Central memory CD4-positive, alpha-beta T cell (primary cell): ENCODE measurements around the gene SHC4.
"Not testable (repeated sequence)": the region's sequence is repeated elsewhere in the genome, so short reads cannot be mapped to it uniquely, and the experiment has no call there.

Experiments
- DNase-seq: peaks from one replicate; pipeline ENCODE4 v3.0.0; 2022
- total RNA-seq, 3 experiments: gene quantifications; one replicate each; lab custom pipeline; 2026; lab: John Stamatoyannopoulos, UW

Gene SHC4, protein sequence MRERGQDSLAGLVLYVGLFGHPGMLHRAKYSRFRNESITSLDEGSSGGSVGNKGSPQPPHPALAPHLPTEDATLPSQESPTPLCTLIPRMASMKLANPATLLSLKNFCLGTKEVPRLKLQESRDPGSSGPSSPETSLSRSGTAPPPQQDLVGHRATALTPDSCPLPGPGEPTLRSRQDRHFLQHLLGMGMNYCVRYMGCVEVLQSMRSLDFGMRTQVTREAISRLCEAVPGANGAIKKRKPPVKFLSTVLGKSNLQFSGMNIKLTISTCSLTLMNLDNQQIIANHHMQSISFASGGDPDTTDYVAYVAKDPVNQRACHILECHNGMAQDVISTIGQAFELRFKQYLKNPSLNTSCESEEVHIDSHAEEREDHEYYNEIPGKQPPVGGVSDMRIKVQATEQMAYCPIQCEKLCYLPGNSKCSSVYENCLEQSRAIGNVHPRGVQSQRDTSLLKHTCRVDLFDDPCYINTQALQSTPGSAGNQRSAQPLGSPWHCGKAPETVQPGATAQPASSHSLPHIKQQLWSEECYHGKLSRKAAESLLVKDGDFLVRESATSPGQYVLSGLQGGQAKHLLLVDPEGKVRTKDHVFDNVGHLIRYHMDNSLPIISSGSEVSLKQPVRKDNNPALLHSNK
- 0.11 to 0.74 (median 0.58) reads per million in 3 experiments for total RNA-seq

DNA sequence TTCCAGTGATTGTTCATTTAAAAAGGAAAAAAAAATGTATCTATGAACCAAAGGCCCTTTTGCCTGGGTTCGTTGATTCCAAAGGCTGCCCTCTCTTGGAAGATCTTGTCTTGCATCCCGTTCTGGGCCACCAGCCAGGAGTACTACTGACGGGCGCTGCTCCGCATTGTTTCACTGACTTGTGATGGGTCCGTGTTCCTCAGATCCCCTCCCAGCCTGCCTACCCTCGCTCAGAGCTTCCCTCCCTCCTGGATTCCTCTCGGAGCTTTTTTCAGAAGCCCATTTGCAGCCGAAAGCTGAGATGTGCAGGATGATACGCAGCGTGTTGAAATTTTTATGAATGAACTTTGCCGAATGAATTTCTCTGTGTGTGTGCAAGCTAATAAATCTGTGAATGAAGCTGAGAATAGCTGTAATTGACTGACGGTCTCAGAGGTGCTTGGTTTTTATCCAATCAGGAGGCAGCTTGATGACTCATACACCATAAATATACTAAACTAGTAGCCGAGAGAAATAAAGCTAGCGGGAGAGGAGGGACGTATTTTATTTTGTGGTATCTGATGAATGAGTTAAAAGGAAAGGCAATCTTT is at the start of gene SHC4:
SHC4 (minus strand) TSS at position 396 of the 590 bp plus-strand sequence. CDS start 904 bp downstream, outside the sequence.
- no peak for DNase-seq

DNA sequence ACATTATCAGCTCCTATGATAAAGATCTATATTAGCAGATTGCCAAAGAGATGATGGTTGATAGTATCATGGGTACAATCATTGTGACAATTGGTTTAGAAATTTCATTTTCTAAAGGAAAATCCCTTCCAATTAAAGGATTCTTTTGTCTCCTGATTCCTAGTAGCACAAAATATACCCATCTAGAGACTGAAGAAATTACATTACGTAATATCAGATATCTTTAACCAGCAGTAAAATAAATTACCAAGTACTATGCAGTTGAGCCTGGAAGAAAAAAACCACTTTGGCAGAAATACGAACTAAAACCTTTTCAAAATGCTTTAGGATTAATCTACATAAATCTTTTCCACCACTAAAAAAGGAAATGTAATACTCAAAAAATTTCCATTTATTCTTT is 35.6 kb upstream of the SHC4 start:
- no peak for DNase-seq

DNA sequence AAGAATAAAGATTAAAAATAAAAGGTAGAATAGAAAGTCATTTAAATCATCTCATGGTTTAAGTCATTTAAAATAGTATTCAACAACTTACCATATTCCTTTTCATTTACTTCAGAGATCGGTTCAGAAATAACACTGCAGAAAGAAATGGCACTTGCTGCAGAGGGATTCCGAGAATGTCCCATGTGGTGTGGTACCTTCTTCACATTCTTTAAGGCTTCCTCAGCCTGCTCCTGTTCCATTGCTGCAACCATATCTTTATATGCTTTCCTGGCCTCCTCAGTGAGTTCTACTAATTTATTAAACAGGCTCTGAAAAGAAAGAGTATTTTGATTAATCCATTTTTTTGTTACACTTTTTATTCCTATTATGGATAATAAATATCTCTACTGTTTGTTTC is 32.6 kb upstream of the SHC4 start:
- no peak for DNase-seq

DNA sequence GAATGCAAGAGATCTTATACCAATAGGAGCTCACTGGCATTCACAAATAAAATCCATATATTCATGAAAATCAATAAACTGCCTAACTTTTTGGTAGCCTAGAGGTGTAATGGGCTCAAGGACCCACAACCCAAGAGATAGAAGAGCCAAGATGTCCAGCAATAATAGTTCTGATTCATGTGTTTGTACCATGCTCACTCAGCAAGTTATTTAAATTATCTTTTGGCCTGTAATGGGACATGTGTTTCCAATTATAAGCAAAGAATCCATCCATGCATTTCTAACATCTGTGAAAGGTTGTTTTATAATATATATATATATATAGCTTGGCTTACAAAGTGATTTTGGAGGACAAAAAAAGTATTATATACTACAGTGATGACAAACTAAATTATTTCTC is 29.7 kb upstream of the SHC4 start:
- DNase-seq: no peak

DNA sequence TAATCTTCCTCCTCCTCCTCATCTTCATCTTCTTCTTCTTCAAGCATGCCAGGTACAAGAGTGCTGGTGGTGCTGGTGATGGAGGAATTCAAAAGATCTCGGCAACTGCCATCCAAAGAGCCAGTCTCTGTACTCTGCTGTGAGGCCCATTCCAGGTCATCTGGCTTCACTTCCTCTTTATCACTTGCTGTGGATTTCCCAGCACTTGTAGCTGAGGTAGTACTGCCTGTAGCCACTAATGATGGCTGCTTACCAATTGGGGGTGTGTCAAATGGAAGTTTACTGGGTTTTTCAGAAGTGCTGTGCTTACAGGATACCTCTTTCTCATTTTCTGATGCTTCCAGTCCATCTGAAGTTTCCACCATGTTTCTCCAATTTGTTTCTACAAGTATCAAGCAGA is 28.8 kb upstream of the SHC4 start:
- no peak for DNase-seq

DNA sequence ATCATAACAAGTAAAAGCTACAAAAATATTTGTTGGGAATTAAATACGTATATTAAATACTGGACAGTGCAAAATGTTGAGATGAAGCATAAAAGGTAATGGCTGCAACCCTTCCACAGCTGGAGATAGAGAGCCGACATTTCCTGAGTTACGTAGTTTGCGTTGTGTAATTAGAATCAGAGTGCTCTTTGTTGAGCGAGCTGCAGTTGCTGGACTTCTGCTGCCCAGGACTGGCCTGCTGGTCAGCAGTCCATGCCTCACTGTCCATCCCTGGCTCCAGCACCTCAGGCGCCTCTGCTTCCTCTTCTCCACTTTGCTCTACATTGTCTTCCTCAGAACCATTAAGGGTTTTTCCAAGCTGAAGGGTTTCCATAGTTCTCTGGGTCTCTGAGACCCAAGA is 28.4 kb upstream of the SHC4 start:
- no peak for DNase-seq

DNA sequence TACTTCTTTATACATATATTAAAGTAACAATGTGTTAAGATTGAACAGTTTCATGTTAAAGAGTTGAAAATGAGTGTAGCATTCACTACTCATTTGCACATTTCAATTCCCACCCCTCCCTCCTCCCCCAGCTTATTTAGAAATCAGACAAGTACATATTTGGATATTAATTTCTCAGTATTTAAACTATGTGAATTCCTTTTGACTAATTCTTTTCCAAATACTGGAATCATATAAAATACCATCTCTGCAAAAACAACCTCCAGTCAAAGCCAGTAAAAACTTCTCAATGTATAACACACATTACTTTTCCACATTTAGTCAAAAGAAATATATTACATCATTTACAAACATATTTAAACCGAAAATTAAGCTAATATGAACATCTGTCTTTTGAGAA is 25.5 kb upstream of the SHC4 start:
- no peak for DNase-seq

DNA sequence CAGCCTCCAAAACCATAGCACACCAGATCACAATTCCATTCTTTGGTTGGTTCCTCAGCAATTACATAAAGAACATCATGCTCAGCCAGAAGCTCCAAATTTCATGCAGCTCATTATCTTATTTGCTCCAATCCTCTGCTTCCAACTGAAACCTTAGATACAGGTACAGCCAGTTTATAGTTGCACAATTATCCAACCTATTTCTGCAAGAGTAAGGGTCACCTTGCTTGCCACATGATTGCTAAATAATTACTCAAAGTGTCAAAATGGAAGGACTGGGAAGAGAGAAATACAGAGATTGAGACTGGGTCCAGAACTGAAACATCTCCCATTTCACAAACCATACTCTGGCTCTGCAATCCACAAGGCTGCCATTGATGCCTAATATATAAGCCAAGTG is 23.4 kb upstream of the SHC4 start:
- DNase-seq: no peak

DNA sequence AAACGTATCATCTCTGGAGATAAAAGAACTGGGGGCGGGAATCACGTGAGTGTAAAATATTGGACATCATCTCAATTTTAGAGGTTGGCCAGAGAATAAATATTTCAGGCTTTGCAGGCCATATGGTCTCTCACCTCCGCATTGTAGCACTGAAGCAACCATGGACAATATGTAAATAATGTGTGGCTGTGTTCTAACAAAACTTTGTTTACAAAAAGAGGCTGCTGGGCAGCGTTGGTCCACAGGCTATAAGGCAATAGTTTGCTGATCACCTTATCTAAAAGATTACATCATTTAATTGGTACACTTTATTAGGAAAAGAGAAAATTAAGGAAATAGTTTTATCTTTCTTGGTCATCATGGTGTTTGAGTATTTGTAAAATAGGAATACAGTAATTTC is 22.5 kb upstream of the SHC4 start:
- DNase-seq: no peak

DNA sequence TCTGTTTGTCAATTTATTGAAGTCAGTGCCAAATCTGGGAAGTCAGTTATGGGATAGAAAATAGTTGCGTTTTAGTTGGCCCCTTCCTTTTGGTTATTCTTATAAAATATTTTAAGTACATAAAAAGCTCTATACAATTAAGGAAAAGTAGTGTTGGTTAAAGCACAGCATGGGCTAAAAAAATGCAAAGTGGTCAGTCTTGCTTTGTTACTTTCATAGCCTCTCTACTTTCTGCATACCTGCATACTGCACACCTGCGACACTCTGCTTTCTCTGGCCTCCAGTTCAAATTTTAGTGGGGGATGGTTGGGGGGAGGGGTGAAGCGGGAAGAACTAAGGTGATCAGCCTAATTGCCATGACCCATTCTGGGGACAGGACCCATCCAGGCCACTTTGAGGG is 21.8 kb upstream of the SHC4 start:
- no peak for DNase-seq

DNA sequence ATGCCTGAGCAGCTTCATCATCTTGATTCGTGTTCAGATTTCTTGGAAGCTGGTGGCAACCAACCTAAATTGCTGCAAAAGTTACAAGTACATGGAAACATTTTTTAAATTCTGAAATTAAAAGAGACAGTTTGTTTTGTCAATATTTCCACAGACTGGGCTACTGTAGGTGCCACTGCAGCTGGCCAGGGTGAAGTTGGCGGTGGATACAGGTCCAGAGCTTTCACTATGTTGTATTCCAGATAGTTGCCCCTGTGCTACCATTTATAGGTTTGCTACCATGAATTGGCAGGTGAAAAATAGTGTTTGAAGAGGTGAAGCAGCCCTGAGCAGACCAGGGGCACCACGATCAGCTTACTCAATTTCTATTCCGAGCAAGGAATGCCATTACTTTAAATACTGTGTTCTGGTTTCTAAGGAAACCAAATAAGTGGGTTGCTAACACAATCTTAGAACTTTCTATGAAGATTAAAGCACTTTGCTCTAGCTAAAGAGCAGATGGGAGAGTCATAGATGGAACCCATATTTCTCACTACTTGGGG is 21.2 kb upstream of the SHC4 start:
- no peak for DNase-seq

DNA sequence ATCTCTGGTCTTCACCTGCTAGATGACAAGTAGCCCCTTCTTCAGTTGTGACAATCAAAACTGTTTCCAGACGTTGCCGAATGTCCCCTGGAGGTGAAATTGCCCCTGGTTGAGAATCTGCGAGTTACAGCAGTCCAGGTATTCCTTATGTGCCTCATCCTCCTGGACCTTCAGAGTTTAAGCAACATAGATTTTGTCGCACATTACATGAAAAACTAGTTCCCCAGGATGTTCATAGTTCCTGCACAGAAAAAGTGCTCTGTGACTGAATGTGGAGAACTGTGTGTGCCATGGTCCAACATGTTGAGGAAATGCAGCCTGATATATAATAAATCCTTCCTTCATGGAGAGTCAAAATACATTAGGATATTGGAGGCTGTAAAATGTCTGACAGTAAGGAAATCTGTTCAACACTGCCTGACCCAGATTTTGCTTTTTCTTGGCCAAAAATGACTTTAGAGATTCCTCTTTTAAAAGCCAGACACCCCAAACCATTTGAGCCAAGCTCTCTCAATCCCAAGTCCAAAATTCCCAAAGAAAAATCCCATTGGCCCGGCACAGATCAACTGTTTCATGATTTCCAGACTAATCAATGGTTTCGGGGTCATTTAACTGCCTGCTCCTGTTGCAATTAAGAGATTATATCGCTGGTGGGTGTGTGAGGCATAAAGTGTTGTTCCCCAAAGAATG is 20.4 kb upstream of the SHC4 start:
- no peak for DNase-seq

DNA sequence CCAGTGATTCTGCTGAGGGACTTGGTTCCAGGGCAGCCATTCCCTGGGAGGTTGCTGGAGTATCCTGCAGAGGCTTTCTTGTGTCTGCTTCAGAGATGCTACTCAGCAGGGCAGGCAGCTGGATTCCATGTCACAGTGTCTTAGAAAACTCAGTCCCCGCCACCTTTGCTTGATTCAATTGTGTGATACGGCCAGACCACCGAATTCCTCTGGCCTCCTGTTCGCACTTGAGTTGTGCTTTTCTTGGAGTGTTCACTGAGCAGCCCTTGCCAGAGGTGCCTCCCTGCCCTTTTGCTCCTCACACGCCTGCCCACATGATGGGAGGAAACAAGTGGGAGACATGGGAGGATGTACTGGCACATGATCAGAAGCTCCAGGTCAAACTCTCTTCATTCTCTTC is 19.6 kb upstream of the SHC4 start:
- no peak for DNase-seq

DNA sequence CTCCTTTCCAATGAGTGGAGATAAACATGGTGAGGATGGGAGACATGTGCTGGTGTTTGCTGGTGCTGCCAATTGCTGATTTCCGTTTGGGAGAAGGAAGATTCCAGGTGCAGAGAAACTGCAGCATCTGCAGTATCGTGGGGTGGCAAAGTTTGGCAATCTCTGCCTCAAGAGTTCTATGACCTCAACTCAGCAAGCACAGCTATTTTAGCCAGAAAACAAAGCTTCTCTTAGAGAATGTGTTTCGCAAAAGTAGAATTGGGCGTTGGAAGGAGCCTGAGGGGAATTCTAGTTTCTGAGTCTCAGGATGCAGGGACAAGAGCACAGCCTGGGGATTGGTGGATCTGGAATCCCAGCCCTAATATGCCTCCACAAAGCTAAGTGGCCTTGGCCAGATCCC is 18.2 kb upstream of the SHC4 start:
- DNase-seq: no peak

DNA sequence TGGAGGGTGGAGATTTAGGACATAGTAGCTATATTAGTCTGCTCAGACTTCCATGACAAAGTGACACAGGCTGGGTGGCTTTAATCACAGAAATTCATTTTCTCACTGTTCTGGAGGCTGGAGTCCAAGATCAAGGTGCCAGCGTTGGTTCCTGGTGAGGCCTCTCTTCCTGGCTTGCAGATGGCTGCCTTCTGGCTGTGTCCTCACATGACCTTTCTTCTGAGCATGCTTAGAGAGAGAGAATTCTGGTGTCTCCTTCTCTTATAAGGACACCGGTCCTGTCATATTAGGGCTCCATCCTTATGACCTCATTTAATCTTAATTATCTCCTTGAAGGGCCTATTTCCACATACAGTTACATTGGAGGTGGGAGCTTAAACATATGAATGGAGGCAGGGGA is 14.9 kb upstream of the SHC4 start:
- DNase-seq: no peak

DNA sequence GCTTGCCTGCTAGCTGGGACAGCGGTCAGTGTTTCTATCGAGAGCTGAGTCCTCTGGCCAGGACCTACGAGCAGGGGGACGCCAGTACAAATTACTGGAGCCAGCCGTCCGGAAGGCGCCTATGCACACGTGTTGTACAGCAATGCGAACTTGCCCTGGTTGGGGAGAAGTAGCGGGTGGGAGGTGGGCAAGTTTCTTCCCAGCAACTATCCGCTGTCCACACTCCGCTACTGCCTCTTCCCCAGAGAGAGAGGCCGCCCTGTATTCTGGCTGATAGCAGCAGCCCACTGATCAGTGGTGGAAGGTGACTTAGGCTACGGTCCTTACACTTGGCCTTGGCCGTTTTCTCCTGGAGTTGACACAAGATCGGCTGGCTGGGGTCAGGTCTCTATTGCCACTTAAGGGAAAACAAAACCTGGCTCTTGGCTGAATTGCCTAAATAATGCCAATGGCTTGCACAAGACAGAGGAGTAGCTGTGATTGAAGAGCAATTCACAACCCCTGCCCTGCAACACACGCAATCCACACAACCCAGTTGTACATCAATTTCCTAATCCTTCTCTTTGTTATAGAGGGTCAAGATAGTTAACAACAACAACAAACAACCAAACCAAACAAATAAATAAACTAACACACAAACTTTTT is 12.8 kb upstream of the SHC4 start:
- DNase-seq: no peak

DNA sequence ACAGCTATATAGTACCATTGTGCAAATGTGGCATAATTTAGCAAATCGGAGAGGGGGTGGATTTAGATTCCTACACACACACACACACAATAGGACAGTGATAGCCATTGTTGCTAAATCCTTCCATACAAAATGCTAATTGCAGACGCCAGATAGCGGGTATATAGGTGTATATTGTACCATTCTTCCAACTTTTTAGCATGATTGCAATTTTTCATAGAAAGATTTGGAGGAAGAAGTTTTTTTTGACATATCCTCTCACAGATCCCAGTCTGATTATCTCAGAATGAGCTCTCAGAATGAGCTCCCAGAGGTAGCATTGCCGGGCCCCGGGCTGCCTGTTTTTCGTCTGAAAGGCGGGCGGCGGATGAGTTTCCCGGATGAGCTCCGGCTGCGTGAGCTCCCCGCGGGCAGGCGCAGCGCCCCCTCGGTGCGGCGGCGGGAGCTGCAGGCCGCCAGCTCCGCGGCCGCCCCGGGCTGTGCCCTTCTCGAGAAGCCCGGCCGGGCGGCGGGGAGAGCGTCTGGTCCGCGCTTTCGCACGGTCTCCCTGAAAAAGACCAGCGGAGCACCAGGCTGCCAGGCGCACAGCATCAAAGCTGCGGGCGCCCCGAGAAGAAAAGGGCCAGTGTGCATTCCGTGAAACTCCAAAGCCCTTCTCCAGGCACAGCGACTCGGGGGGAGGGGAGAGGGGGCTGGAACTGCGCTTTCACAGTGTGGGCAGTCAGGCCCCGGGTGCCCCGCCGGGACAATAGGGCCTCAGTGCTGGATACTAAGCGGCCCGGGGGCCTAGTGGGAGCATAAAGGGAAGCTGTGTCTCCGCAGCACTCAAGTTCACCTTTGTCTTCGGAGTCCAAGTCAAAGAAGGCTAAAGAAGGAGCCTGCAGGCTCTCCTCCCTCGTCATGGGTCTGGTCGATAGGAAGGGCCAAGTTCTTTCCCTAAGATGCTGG is 12.0 kb upstream of the SHC4 start:
- peak; percentile 64 for DNase-seq

DNA sequence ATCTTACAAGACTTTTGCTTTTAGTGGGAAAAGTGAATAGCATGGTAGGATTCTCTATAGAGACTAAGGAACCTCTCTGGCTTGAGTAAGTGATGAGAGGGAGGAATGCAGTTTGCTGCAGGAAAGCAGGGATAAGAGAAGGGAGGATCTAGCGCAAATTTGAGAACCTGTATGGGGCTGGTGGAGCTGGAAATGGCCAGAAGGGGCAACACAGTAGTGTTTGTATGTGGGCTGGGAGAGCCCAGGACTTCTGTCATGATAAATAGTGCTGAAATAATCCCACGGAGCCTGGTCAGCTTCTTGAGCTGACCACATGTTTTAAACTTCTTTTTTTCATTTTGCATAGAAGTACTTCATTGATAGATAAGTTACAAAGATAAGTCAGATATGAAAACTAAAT is 11.2 kb upstream of the SHC4 start:
- no peak for DNase-seq

DNA sequence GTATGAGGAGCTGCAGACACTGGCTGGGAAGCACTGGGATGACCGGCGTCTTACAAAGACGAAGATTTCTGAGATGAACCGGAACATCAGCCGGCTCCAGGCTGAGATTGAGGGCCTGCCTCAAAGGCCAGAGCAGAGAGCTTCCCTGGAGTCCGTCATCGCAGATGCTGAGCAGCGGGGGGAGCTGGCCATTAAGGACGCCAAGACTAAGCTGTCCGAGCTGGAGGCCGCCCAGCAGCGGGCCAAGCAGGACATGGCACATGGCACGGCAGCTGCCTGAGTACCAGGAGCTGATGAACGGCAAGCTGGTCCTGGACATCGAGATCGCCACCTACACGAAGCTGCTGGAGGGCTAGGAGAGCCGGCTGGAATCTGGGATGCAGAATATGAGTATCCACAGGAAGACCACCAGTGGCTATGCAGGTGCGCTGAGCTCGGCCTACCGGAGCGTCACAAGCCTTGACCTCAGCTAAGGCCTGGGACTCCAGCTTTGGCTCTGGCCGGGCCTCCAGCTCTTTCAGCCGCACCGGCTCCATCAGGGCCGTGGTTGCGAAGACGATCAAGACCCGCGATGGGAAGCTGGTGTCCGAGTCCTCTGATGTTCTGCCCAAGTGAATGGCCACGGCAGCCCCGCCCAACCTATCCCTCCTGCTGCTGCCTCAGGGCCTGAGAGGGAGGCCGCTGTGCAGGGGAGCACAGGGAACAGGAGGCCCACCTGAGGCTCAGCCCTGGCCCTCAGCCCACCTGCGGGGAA is 9.2 kb upstream of the SHC4 start:
- DNase-seq: no peak

DNA sequence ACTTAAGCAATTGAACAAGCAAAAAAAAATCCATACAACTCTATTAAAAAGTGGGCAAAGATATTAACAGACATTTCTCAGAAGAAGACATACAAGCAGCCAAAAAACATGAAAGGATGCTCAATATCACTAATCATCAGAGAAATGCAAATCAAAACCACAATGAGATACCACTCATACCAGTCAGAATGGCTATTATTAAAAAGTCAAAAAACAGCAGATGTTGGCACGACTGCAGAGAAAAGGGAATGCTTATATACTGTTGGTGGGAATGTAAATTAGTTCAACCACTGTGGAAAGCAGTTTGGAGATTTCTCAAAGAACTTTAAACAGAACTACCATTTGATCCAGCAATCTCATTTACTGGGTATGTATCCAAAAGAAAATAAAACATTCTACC is 7.2 kb upstream of the SHC4 start:
- DNase-seq: not testable (repeated sequence)

DNA sequence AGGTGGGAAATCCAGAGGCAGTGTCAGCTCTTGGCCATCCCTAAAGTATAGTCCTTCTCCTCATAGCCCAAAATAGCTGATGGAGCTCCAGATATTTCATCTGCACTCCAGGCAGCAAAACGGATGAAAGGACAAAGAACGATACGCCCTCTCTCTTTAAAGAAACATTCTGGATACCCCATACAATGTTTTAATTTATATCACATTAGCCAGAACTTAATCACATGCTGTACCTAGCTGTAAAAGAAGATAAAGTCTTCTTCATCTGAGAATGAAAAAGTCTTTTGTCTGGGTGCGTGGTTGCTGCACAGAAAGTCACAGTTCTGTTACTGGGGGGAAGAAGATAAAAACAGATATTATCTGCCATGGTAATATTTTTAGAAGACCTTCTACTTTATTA is 4.3 kb upstream of the SHC4 start:
- DNase-seq: no peak
